HPDE6-E6E7 (cell line): ENCODE data around the gene FAM89A.
"Not testable (repeated sequence)": the region's sequence is repeated elsewhere in the genome, so short reads cannot be mapped to it uniquely, and the experiment has no call there.

Source experiments
- DNase-seq: peaks from one replicate; pipeline ENCODE4 v3.0.0; 2011; ENCODE audit warnings: missing footprints; ENCODE audit errors: extremely low spot score

The FAM89A gene

GRCh38 chr1:231057410-231057809 lies 17.4 kb upstream of the FAM89A start:
- DNase-seq = no peak

GRCh38 chr1:231055271-231055670 lies 15.2 kb upstream of the FAM89A start:
- DNase-seq = no peak

- no peak for DNase-seq
Measured at GRCh38 chr1:231053493-231054162, 13.6 kb upstream of the FAM89A start.

- no peak for DNase-seq
Measured at GRCh38 chr1:231052777-231053176, 12.7 kb upstream of the FAM89A start.

- DNase-seq = not testable (repeated sequence)
Measured at GRCh38 chr1:231050932-231051331, 10.9 kb upstream of the FAM89A start.

- DNase-seq = no peak
Measured at GRCh38 chr1:231050395-231050794, 10.3 kb upstream of the FAM89A start.

- no peak for DNase-seq
Measured at GRCh38 chr1:231049121-231049979, 9.3 kb upstream of the FAM89A start.

- DNase-seq = not testable (repeated sequence)
Measured at GRCh38 chr1:231048419-231048818, 8.4 kb upstream of the FAM89A start.

- not testable (repeated sequence) for DNase-seq
Measured at GRCh38 chr1:231047529-231047928, 7.5 kb upstream of the FAM89A start.

- DNase-seq = no peak
Measured at GRCh38 chr1:231046730-231047395, 6.8 kb upstream of the FAM89A start.

GRCh38 chr1:231045921-231046729 lies 6.1 kb upstream of the FAM89A start:
- not testable (repeated sequence) for DNase-seq

- no peak for DNase-seq
Measured at GRCh38 chr1:231045286-231045685, 5.2 kb upstream of the FAM89A start.

- DNase-seq = no peak
Measured at GRCh38 chr1:231044588-231044987, 4.5 kb upstream of the FAM89A start.

GRCh38 chr1:231041719-231042261 lies 1.7 kb upstream of the FAM89A start:
- DNase-seq = no peak

GRCh38 chr1:231040800-231041718 lies 1.0 kb upstream of the FAM89A start:
- DNase-seq = no peak

- DNase-seq = no peak
Measured at GRCh38 chr1:231039161-231040018, 664 bp downstream of the FAM89A start.

- no peak for DNase-seq
Measured at GRCh38 chr1:231037585-231038517, 2.2 kb downstream of the FAM89A start.

- no peak for DNase-seq
Measured at GRCh38 chr1:231036416-231036815, 3.6 kb downstream of the FAM89A start.
